ENCODE results near the gene ADAM30.

ADAM30 gene

GRCh38 chr1:119883826-119884225, 12.5 kb downstream of the ADAM30 start (continued):
- TF ChIP-seq PATZ1 (tag by site-specific recombination; IDR thresholded peaks at IDR 0.05) (no peak), ZNF266 (tag by site-specific recombination; IDR thresholded peaks at IDR 0.05; ENCODE audit: low read depth) (no peak)

GRCh38 chr1:119882132-119883049, 13.9 kb downstream of the ADAM30 start:
- TF ChIP-seq KLF9 (tag by site-specific recombination; IDR thresholded peaks at IDR 0.05; ENCODE audit: low read depth) (peak; percentile 28; the same call in 1 of the 2 replicates), IKZF3 (tag by site-specific recombination; IDR thresholded peaks at IDR 0.05) (no peak), ZNF366 (tag by site-specific recombination; conservative IDR thresholded peaks at IDR 0.05) (0 out of 2 replicates have a peak, but pooled peaks have one; percentile 19), SCRT2 (tag by site-specific recombination; IDR thresholded peaks at IDR 0.05) (peak; percentile 78), ZBTB17 (tag by site-specific recombination; IDR thresholded peaks at IDR 0.05) (0 out of 2 replicates have a peak, but pooled peaks have one; percentile 26), ZNF692 (tag by site-specific recombination; IDR thresholded peaks at IDR 0.05) (0 out of 2 replicates have a peak, but pooled peaks have one; percentile 16), ZFP3 (tag by site-specific recombination; IDR thresholded peaks at IDR 0.05; ENCODE audit: low read depth) (no peak)
- ChIA-PET POLR2A (no interaction called here), CTCF (interaction anchor here (0.7 to 2.6 kb wide), 4 partner anchors 10 to 138 kb away, joined by 3 to 11 read pairs (median 4); no protein-coding TSS in a partner anchor)
- no peak overlapping the region for H3K4me3 ChIP-seq (ENCODE audit: low read depth, low read length)
- H3K4me1 ChIP-seq (ENCODE audit: control insufficient read depth, insufficient read depth, low read length) = no peaks in the 10 kb centered on the region
- no peaks in the 10 kb centered on the region for H3K36me3 ChIP-seq (ENCODE audit: control insufficient read depth in 2 of 2, insufficient read depth in 1 of 2, low read length in 2 of 2)
- no peak overlapping the region for H3K27ac ChIP-seq (ENCODE audit: extremely low read depth, low read depth, low read length)
- H3K9me3 ChIP-seq (ENCODE audit: control insufficient read depth, insufficient read depth, low read depth, low read length) = no peaks in the 10 kb centered on the region

GRCh38 chr1:119879510-119880434, 16.5 kb downstream of the ADAM30 start:
- no peaks in the 10 kb centered on the region for H3K9me3 ChIP-seq (ENCODE audit: control insufficient read depth, insufficient read depth, low read depth, low read length)
- H3K27ac ChIP-seq (ENCODE audit: extremely low read depth, low read depth, low read length) = no peak overlapping the region
- no peaks in the 10 kb centered on the region for H3K4me1 ChIP-seq (ENCODE audit: control insufficient read depth, insufficient read depth, low read length)
- no peak overlapping the region for H3K4me3 ChIP-seq (ENCODE audit: low read depth, low read length)
- H3K36me3 ChIP-seq (ENCODE audit: control insufficient read depth in 2 of 2, insufficient read depth in 1 of 2, low read length in 2 of 2) = no peaks in the 10 kb centered on the region
- TF ChIP-seq EGR2 (tag by site-specific recombination; IDR thresholded peaks at IDR 0.05; ENCODE audit: low read depth) (no peak), SCRT1 (tag by site-specific recombination; IDR thresholded peaks at IDR 0.05; ENCODE audit: borderline replicate concordance) (0 out of 2 replicates have a peak, but pooled peaks have one; percentile 46), ZNF596 (tag by site-specific recombination; IDR thresholded peaks at IDR 0.05) (no peak), ZBTB44 (tag by site-specific recombination; IDR thresholded peaks at IDR 0.05) (0 out of 2 replicates have a peak, but pooled peaks have one; percentile 20), ZBTB17 (tag by site-specific recombination; IDR thresholded peaks at IDR 0.05) (peak; percentile 96), ZNF626 (tag by site-specific recombination; IDR thresholded peaks at IDR 0.05) (no peak)
- ChIA-PET POLR2A (no interaction called here), CTCF (interaction anchor here (2.2 kb wide), 1 partner anchor 10 kb away, joined by 8 read pairs; no protein-coding TSS in a partner anchor)

All from HEK293 (cell line).